ENCODE measurements around the gene NAA80.
A peak's percentile ranks its signal among the peaks of the same experiment; 100 is the strongest.

DNA sequence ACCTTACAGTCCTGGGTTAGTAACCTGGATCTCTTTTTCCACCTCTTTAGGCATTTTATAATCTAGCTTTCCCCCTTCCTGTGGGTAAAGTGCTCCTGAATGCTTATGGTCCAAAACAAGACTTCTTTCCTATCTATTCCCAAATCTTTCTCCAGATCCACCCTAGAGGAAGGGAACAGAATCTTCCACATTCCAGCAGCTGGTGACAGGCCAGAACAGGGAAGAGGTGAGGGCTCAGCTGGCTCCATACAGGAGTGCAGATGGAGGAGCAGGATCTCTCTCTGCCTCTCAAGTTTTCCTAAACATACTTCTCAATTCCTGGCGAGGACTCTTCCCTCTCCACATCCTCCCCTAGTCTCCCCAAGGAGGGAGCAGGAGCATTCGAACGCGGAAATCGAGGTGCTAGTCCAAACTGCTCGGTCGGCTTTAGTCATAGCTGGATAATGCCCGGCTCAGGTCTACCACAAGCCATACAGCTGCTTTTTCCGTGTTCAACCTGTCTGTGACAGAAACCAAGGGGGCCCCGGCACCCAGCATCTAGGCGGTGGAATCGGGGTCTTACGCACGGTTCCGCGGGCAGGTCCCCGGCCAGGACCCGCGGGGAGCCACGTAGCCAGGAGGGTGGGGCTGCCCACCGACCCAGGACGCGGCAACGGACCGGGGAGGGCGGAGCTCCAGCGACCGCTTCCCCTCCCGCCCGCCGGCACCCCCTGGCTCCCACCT is 37.4 kb upstream of the NAA80 start:
- TF ChIP-seq EGR1 (IDR thresholded peaks at IDR 0.05; ENCODE audit: borderline replicate concordance, low read depth, low read length): no peak
- TF ChIP-seq, protein P1, sequence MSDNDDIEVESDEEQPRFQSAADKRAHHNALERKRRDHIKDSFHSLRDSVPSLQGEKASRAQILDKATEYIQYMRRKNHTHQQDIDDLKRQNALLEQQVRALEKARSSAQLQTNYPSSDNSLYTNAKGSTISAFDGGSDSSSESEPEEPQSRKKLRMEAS (IDR thresholded peaks at IDR 0.05): no peak
- no peak for TF ChIP-seq GABPA (IDR thresholded peaks at IDR 0.05; ENCODE audit: borderline replicate concordance, insufficient read depth, low read length)
- TF ChIP-seq, protein P2, sequence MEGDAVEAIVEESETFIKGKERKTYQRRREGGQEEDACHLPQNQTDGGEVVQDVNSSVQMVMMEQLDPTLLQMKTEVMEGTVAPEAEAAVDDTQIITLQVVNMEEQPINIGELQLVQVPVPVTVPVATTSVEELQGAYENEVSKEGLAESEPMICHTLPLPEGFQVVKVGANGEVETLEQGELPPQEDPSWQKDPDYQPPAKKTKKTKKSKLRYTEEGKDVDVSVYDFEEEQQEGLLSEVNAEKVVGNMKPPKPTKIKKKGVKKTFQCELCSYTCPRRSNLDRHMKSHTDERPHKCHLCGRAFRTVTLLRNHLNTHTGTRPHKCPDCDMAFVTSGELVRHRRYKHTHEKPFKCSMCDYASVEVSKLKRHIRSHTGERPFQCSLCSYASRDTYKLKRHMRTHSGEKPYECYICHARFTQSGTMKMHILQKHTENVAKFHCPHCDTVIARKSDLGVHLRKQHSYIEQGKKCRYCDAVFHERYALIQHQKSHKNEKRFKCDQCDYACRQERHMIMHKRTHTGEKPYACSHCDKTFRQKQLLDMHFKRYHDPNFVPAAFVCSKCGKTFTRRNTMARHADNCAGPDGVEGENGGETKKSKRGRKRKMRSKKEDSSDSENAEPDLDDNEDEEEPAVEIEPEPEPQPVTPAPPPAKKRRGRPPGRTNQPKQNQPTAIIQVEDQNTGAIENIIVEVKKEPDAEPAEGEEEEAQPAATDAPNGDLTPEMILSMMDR (IDR thresholded peaks at IDR 0.05; ENCODE audit: control extremely low read depth in 1 of 3, insufficient read depth in 1 of 3, low read depth in 1 of 3, low read length in 3 of 3): no peak
- no peak for TF ChIP-seq BRCA1 (IDR thresholded peaks at IDR 0.05; ENCODE audit: low read depth, low read length)
- TF ChIP-seq EZH2 (IDR thresholded peaks at IDR 0.05; ENCODE audit: low read depth, low read length, severe bottlenecking): no peak
- TF ChIP-seq, protein P3, sequence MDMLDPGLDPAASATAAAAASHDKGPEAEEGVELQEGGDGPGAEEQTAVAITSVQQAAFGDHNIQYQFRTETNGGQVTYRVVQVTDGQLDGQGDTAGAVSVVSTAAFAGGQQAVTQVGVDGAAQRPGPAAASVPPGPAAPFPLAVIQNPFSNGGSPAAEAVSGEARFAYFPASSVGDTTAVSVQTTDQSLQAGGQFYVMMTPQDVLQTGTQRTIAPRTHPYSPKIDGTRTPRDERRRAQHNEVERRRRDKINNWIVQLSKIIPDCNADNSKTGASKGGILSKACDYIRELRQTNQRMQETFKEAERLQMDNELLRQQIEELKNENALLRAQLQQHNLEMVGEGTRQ (IDR thresholded peaks at IDR 0.05; ENCODE audit: low read length): no peak
- TF ChIP-seq HDAC6 (IDR thresholded peaks at IDR 0.05; ENCODE audit: low read depth, low read length): no peak
- TF ChIP-seq POLR2AphosphoS5 (IDR thresholded peaks at IDR 0.05; ENCODE audit: low read depth, low read length): no peak
- TF ChIP-seq SAP30 (IDR thresholded peaks at IDR 0.05; ENCODE audit: insufficient read depth, insufficient replicate concordance, low read length): peak; percentile 86
- TF ChIP-seq TAF1 (IDR thresholded peaks at IDR 0.05; ENCODE audit: low read depth, low read length): no peak
- TF ChIP-seq CEBPB (IDR thresholded peaks at IDR 0.05; ENCODE audit: low read depth, low read length): no peak
- TF ChIP-seq RAD21 (IDR thresholded peaks at IDR 0.05 in 1 of 2, conservative IDR thresholded peaks at IDR 0.05 in 1 of 2; ENCODE audit: low read depth in 2 of 2, low read length in 2 of 2): no peak

Data from H1 (cell line).